Measurements from ENCODE around the gene EYA2. TPM values are rescaled to one million over a fixed set of nuclear protein-coding genes. Genes with fewer than 3 reads are reported as not detected.

EYA2 gene
- total and polyA plus RNA-seq, 4 donors = 0.17 to 0.54 (median 0.23) TPM; not detected in 1

DNA sequence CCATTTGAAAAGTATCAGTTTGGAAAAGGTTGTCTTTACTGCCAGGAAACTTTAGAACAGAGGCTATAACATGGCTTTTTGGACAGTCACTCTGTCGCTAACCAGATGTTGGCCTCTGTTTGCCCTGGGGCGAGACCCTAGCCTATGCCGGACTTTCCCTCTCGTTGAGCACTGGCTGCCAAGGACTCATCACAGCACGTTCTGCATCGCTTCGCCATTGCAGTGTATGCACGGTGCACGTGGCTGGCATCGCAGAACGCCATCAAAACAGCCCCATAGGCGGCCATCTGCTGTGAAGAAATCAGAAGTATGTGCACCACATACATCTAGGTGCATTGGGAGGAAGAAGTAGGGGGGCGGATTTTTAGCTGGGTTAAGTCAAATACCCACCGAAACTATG is 156.4 kb downstream of the EYA2 start (continued):
- TF ChIP-seq, protein P1, sequence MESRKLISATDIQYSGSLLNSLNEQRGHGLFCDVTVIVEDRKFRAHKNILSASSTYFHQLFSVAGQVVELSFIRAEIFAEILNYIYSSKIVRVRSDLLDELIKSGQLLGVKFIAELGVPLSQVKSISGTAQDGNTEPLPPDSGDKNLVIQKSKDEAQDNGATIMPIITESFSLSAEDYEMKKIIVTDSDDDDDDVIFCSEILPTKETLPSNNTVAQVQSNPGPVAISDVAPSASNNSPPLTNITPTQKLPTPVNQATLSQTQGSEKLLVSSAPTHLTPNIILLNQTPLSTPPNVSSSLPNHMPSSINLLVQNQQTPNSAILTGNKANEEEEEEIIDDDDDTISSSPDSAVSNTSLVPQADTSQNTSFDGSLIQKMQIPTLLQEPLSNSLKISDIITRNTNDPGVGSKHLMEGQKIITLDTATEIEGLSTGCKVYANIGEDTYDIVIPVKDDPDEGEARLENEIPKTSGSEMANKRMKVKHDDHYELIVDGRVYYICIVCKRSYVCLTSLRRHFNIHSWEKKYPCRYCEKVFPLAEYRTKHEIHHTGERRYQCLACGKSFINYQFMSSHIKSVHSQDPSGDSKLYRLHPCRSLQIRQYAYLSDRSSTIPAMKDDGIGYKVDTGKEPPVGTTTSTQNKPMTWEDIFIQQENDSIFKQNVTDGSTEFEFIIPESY (IDR thresholded peaks at IDR 0.05) = no peak
- TF ChIP-seq RAD21 (IDR thresholded peaks at IDR 0.05) (no peak), FOXA1 (IDR thresholded peaks at IDR 0.05) (no peak), HNF4A (conservative IDR thresholded peaks at IDR 0.05) (no peak), EGR1 (IDR thresholded peaks at IDR 0.05; ENCODE audit: low read depth in 2 of 2) (no peak)

DNA sequence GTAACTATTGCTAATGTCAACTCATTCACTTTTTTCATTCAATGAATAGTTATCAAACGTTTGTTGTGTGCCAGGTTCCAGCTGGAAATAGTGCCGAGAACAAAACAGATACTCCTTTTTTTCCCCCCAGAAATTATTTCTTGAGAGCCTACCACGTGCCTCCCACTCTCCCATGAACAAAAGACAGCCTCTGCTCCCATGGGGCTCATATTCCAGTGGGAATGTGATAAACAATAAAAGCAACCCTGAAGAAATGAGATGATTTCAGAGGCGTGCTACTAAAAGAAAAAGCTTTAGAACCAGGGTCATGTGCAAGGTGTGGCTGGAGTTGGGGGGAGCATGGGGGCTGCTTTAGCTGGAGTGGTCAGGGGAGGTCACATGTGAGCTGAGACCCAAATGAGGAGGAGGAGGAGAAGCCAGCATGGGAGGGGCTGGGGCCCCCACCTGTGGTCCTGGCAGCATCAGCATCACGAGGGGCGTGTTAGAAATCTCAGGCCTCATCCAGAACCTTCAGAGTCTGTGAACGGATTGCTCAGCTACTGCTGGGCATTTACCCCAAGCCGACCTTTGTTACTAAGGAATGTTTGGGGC is 157.4 kb downstream of the EYA2 start:
- H3K9me3 ChIP-seq (ENCODE audit: control insufficient read depth in 4 of 4, low read length in 3 of 4) = no peaks in the 10 kb centered on the region
- no peak overlapping the region for H3K27ac ChIP-seq (ENCODE audit: low read depth in 1 of 2, low read length in 2 of 2)
- H3K27me3 ChIP-seq (ENCODE audit: control insufficient read depth in 4 of 4, insufficient read depth in 4 of 4, low read length in 3 of 4) = peaks cover 0 to 4% (median under 1%) of the 10 kb centered on the region in 4 donors
- DNase-seq (ENCODE audit: low spot score) = no peak
- no peak overlapping the region for H3K4me3 ChIP-seq (ENCODE audit: low read depth in 1 of 3, low read length in 3 of 3)
- no peak overlapping the region for H3K9ac ChIP-seq (ENCODE audit: low read depth in 1 of 2, low read length in 2 of 2)
- TF ChIP-seq SP1 (IDR thresholded peaks at IDR 0.05) (no peak), HNF4G (IDR thresholded peaks at IDR 0.05) (no peak)
- TF ChIP-seq, protein P2, sequence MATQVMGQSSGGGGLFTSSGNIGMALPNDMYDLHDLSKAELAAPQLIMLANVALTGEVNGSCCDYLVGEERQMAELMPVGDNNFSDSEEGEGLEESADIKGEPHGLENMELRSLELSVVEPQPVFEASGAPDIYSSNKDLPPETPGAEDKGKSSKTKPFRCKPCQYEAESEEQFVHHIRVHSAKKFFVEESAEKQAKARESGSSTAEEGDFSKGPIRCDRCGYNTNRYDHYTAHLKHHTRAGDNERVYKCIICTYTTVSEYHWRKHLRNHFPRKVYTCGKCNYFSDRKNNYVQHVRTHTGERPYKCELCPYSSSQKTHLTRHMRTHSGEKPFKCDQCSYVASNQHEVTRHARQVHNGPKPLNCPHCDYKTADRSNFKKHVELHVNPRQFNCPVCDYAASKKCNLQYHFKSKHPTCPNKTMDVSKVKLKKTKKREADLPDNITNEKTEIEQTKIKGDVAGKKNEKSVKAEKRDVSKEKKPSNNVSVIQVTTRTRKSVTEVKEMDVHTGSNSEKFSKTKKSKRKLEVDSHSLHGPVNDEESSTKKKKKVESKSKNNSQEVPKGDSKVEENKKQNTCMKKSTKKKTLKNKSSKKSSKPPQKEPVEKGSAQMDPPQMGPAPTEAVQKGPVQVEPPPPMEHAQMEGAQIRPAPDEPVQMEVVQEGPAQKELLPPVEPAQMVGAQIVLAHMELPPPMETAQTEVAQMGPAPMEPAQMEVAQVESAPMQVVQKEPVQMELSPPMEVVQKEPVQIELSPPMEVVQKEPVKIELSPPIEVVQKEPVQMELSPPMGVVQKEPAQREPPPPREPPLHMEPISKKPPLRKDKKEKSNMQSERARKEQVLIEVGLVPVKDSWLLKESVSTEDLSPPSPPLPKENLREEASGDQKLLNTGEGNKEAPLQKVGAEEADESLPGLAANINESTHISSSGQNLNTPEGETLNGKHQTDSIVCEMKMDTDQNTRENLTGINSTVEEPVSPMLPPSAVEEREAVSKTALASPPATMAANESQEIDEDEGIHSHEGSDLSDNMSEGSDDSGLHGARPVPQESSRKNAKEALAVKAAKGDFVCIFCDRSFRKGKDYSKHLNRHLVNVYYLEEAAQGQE (IDR thresholded peaks at IDR 0.05) = no peak
- H3K36me3 ChIP-seq (ENCODE audit: control insufficient read depth in 4 of 4, insufficient read depth in 3 of 4, low read depth in 1 of 4, low read length in 3 of 4) = no peaks in the 10 kb centered on the region
- WGBS = 59% methylated on average over 8 of the region's 8 CpGs
- no peaks in the 10 kb centered on the region for H3K4me1 ChIP-seq (ENCODE audit: control insufficient read depth in 4 of 4, insufficient read depth in 4 of 4, low read length in 3 of 4)

DNA sequence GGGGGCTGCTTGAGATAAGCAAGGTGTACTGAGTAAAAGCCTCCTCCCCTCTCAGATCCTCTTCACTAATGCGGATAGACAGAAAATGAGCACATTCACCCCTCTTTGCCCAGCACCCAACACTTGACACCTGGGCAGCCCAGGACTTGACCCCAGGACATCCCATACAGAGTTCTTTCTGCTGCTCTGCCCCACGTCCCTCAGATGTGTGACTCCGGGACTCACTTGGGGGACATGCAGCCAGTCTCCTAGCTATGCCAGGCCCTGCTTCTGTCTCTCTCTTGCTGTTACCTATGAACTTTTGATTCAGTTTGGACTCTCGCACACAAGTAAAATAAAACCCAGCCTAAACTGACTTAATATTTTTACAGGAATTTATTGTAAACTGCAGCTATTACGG is 159.9 kb downstream of the EYA2 start:
- no peak overlapping the region for H3K27ac ChIP-seq (ENCODE audit: low read depth in 1 of 2, low read length in 2 of 2)
- H3K9me3 ChIP-seq (ENCODE audit: control insufficient read depth in 4 of 4, low read length in 3 of 4) = no peaks in the 10 kb centered on the region
- TF ChIP-seq NR2F2 (IDR thresholded peaks at IDR 0.05) = no peak
- no peak for TF ChIP-seq RAD21 (IDR thresholded peaks at IDR 0.05)
- no peak for TF ChIP-seq YY1 (IDR thresholded peaks at IDR 0.05)
- TF ChIP-seq HNF4A (conservative IDR thresholded peaks at IDR 0.05) = no peak
- TF ChIP-seq FOXA1 (IDR thresholded peaks at IDR 0.05) = no peak
- no peak for TF ChIP-seq FOXA2 (IDR thresholded peaks at IDR 0.05)
- no peak for TF ChIP-seq EGR1 (IDR thresholded peaks at IDR 0.05; ENCODE audit: low read depth in 2 of 2)
- no peak for TF ChIP-seq TAF1 (conservative IDR thresholded peaks at IDR 0.05)
- H3K9ac ChIP-seq (ENCODE audit: low read depth in 1 of 2, low read length in 2 of 2) = no peak overlapping the region
- DNase-seq (ENCODE audit: low spot score) = no peak
- H3K36me3 ChIP-seq (ENCODE audit: control insufficient read depth in 4 of 4, insufficient read depth in 3 of 4, low read depth in 1 of 4, low read length in 3 of 4) = no peaks in the 10 kb centered on the region
- H3K4me3 ChIP-seq (ENCODE audit: low read depth in 1 of 3, low read length in 3 of 3) = no peak overlapping the region
- WGBS = 92% methylated on average over 5 of the region's 5 CpGs
- no peaks in the 10 kb centered on the region for H3K4me1 ChIP-seq (ENCODE audit: control insufficient read depth in 4 of 4, insufficient read depth in 4 of 4, low read length in 3 of 4)
- H3K27me3 ChIP-seq (ENCODE audit: control insufficient read depth in 4 of 4, insufficient read depth in 4 of 4, low read length in 3 of 4) = peaks cover 0 to 4% (median under 1%) of the 10 kb centered on the region in 4 donors
